Activated gamma-delta T cell treated with anti-CD3 and anti-CD28 coated beads, Interleukin-2, amount 50 U/mL, for 16 hours (primary cell): ENCODE measurements around the gene PRRX2.
"Not testable (repeated sequence)": the region's sequence is repeated elsewhere in the genome, so short reads cannot be mapped to it uniquely, and the experiment has no call there.

ENCODE experiments used
- DNase-seq: peaks from one replicate; pipeline ENCODE4 v3.0.0-alpha.2; 2020; ENCODE audit warnings: low read depth

The PRRX2 gene

GRCh38 chr9:129735546-129735945, 70.1 kb downstream of the PRRX2 start:
- DNase-seq: no peak

- DNase-seq: no peak
Measured at GRCh38 chr9:129736334-129736733, 70.9 kb downstream of the PRRX2 start.

GRCh38 chr9:129737479-129738274, 72.2 kb downstream of the PRRX2 start:
- peak; percentile 78 for DNase-seq

GRCh38 chr9:129739432-129739831, 74.0 kb downstream of the PRRX2 start:
- DNase-seq: no peak

GRCh38 chr9:129740174-129740573, 74.7 kb downstream of the PRRX2 start:
- DNase-seq: no peak

- DNase-seq: no peak
Measured at GRCh38 chr9:129740666-129741464, 75.4 kb downstream of the PRRX2 start.

GRCh38 chr9:129745200-129745599, 79.8 kb downstream of the PRRX2 start:
- no peak for DNase-seq

GRCh38 chr9:129746092-129746777, 80.8 kb downstream of the PRRX2 start:
- no peak for DNase-seq

- no peak for DNase-seq
Measured at GRCh38 chr9:129748249-129748648, 82.8 kb downstream of the PRRX2 start.

GRCh38 chr9:129749052-129749451, 83.6 kb downstream of the PRRX2 start:
- not testable (repeated sequence) for DNase-seq

- DNase-seq: no peak
Measured at GRCh38 chr9:129749575-129749974, 84.1 kb downstream of the PRRX2 start.

- DNase-seq: no peak
Measured at GRCh38 chr9:129750013-129750638, 84.7 kb downstream of the PRRX2 start.

GRCh38 chr9:129751841-129752801, 86.7 kb downstream of the PRRX2 start:
- DNase-seq: no peak

GRCh38 chr9:129752900-129753729, 87.7 kb downstream of the PRRX2 start, which contains the start of gene PTGES:
PTGES (minus strand) TSS chr9:129753042; CDS start chr9:129753012, 30 bp downstream.
- DNase-seq: peak; percentile 17

- no peak for DNase-seq
Measured at GRCh38 chr9:129755151-129755550, 89.7 kb downstream of the PRRX2 start.

- no peak for DNase-seq
Measured at GRCh38 chr9:129756191-129756590, 90.7 kb downstream of the PRRX2 start.

- DNase-seq: no peak
Measured at GRCh38 chr9:129757045-129757444, 91.6 kb downstream of the PRRX2 start.

GRCh38 chr9:129759319-129759718, 93.9 kb downstream of the PRRX2 start:
- no peak for DNase-seq

GRCh38 chr9:129759804-129760502, 94.5 kb downstream of the PRRX2 start:
- DNase-seq: no peak
